SK-N-SH (cell line): Measurements from ENCODE around the gene NAV1. TPM values are rescaled to one million over a fixed set of nuclear protein-coding genes. Genes with fewer than 3 reads are reported as not detected.

Experiments used
- CTCF ChIA-PET: fragments of 300-600, 350-600 bp; formaldehyde crosslinking; extraction: SDS; loops from one replicate; lab custom pipeline; 2021; lab: Yijun Ruan, JAX
- POLR2A ChIA-PET: fragments of 350-600 bp; sonication (Branson Sonifier 250); formaldehyde crosslinking; extraction: SDS; loops from one replicate; lab custom pipeline; 2020; ENCODE audit warnings: antibody characterized with exemption, inconsistent platforms; lab: Yijun Ruan, JAX
- DNase-seq: peaks from one replicate; pipeline ENCODE4 v3.0.0; 2012
- H2AFZ ChIP-seq: fragments of 200-600 bp; sonication (generic); 2 replicates; pipeline ENCODE4 v1.8.1; 2016; ENCODE audit warnings: antibody characterized with exemption, mild to moderate bottlenecking, low read depth
- H3F3A ChIP-seq: fragments of 200-600 bp; sonication (generic); replicated peaks from 2 replicates; pipeline ENCODE3; 2016; ENCODE audit warnings: antibody characterized with exemption, mild to moderate bottlenecking; ENCODE audit not compliant: insufficient read depth
- H3K27ac ChIP-seq, 2 experiments: fragments of 200-500 bp in 1 of 2; fragments of 200-600 bp in 1 of 2; sonication (Bioruptor generic) in 1 of 2; sonication (generic), shearing (Covaris generic) in 1 of 2; 2 replicates each; pipeline versions ENCODE4 v1.5.1 to v1.6.1; 2014 to 2016; ENCODE audit warnings: low read depth in 2 of 2, inconsistent platforms in 1 of 2, low read length in 1 of 2, mild to moderate bottlenecking in 1 of 2, mixed read lengths in 1 of 2
- H3K27me3 ChIP-seq: fragments of 200-600 bp; sonication (generic), shearing (Covaris generic); 2 replicates; pipeline ENCODE4 v1.6.1; 2016; ENCODE audit warnings: mixed run types; ENCODE audit not compliant: insufficient read depth
- H3K36me3 ChIP-seq, 2 experiments: fragments of 200-500 bp in 1 of 2; fragments of 200-600 bp in 1 of 2; sonication (Bioruptor generic) in 1 of 2; sonication (generic) in 1 of 2; replicated peaks in 1 of 2; 2 replicates each; pipeline versions ENCODE3 to v1.5.1; 2014 to 2016; ENCODE audit warnings: low read length in 1 of 2, mild to moderate bottlenecking in 1 of 2; ENCODE audit not compliant: insufficient read depth in 2 of 2, control insufficient read depth in 1 of 2
- H3K4me1 ChIP-seq, 2 experiments: fragments of 200-500 bp in 1 of 2; fragments of 200-600 bp in 1 of 2; sonication (Bioruptor generic) in 1 of 2; sonication (generic), shearing (Covaris generic) in 1 of 2; 2 replicates each; pipeline versions ENCODE4 v1.5.1 to v1.6.1; 2014 to 2016; ENCODE audit warnings: low read depth in 1 of 2, low read length in 1 of 2, mixed run types in 1 of 2; ENCODE audit not compliant: insufficient read depth in 2 of 2, control insufficient read depth in 1 of 2
- H3K4me2 ChIP-seq: fragments of 200-600 bp; sonication (generic), shearing (Covaris generic); 2 replicates; pipeline ENCODE4 v1.6.1; 2017; ENCODE audit warnings: mixed run types
- H3K4me3 ChIP-seq, 2 experiments: fragments of 200-500 bp in 1 of 2; fragments of 200-600 bp in 1 of 2; sonication (Bioruptor generic) in 1 of 2; sonication (generic), shearing (Covaris generic) in 1 of 2; 2 replicates each; pipeline versions ENCODE4 v1.5.1 to v1.8.1; 2014 to 2016; ENCODE audit warnings: low read depth in 2 of 2, inconsistent platforms in 1 of 2, low read length in 1 of 2, mild to moderate bottlenecking in 1 of 2, mixed read lengths in 1 of 2, moderate library complexity in 1 of 2
- H3K79me2 ChIP-seq: fragments of 200-600 bp; sonication (generic); 2 replicates; pipeline ENCODE4 v1.8.1; 2017; ENCODE audit warnings: mild to moderate bottlenecking; ENCODE audit not compliant: insufficient read depth
- H3K9ac ChIP-seq: fragments of 200-600 bp; sonication (generic); 2 replicates; pipeline ENCODE4 v1.6.1; 2017; ENCODE audit warnings: mixed run types
- H3K9me2 ChIP-seq: fragments of 200-600 bp; sonication (generic); 2 replicates; pipeline ENCODE4 v1.6.1; 2017; ENCODE audit warnings: mixed run types
- H3K9me3 ChIP-seq: fragments of 200-600 bp; sonication (generic); 2 replicates; pipeline ENCODE4 v1.6.1; 2017; ENCODE audit warnings: mixed run types, mild to moderate bottlenecking, moderate library complexity
- H4K20me1 ChIP-seq: fragments of 200-600 bp; sonication (generic); 2 replicates; pipeline ENCODE4 v1.6.1; 2017; ENCODE audit warnings: mild to moderate bottlenecking, mixed run types; ENCODE audit not compliant: insufficient read depth
- CHD2 ChIP-seq: fragments of 150-350 bp; IDR thresholded peaks from 2 replicates; pipeline ENCODE4 v1.6.1; 2018; ENCODE audit warnings: low read length; ENCODE audit not compliant: partially characterized antibody
- ELF1 ChIP-seq: IDR thresholded peaks from 2 replicates; pipeline ENCODE4 v1.4.0; 2012
- EP300 ChIP-seq, 2 experiments: IDR thresholded peaks; 2 replicates each; pipeline versions ENCODE4 v1.4.0 to v1.6.1; 2012; ENCODE audit warnings: borderline replicate concordance in 1 of 2, low read depth in 1 of 2, low read length in 1 of 2
- FOSL2 ChIP-seq: IDR thresholded peaks from 2 replicates; pipeline ENCODE4 v1.4.0; 2012; ENCODE audit warnings: low read depth, mild to moderate bottlenecking, moderate library complexity, borderline replicate concordance
- FOXJ3 ChIP-seq: sonication (generic); formaldehyde crosslinking; IDR thresholded peaks from 2 replicates; pipeline ENCODE4 v1.5.1; 2020; ENCODE audit warnings: mild to moderate bottlenecking, missing genetic modification reagents
- GABPA ChIP-seq: IDR thresholded peaks from 2 replicates; pipeline ENCODE4 v1.4.0; 2012; ENCODE audit warnings: low read depth, mild to moderate bottlenecking
- JUND ChIP-seq: IDR thresholded peaks from 2 replicates; pipeline ENCODE4 v1.4.0; 2012
- MXI1 ChIP-seq: IDR thresholded peaks from 2 replicates; pipeline ENCODE4 v1.6.1; 2012; ENCODE audit warnings: mild to moderate bottlenecking, low read depth, low read length, improper control_type of control experiment
- NRF1 ChIP-seq: IDR thresholded peaks from 2 replicates; pipeline ENCODE4 v1.6.1; 2012; ENCODE audit warnings: low read depth, mild to moderate bottlenecking, low read length
- SIN3A ChIP-seq: IDR thresholded peaks from 2 replicates; pipeline ENCODE4 v1.6.1; 2012; ENCODE audit warnings: low read depth, mild to moderate bottlenecking, low read length, moderate library complexity, borderline replicate concordance
- TAF1 ChIP-seq: IDR thresholded peaks from 2 replicates; pipeline ENCODE4 v1.6.1; 2012; ENCODE audit warnings: low read depth, mild to moderate bottlenecking, low read length, moderate library complexity, borderline replicate concordance
- WGBS: methylation state at CpG from one replicate; pipeline ENCODE4 v1.1.6; 2017; ENCODE audit warnings: low lambda C conversion rate; 5-methylcytosine and 5-hydroxymethylcytosine counted together
- polyA plus RNA-seq, 3 experiments: library from polyadenylated mRNA; depleted of rRNA; stranded (reverse); fragments of >200 nt; gene quantifications; 2 replicates each; pipeline ENCODE4 v1.2.3, GENCODE V29; 2012
- TF ChIP-seq, protein P1 (sequence below): IDR thresholded peaks from 2 replicates; pipeline ENCODE4 v1.4.0; 2012; ENCODE audit warnings: low read depth
- TF ChIP-seq, protein P2 (sequence below): IDR thresholded peaks from 2 replicates; pipeline ENCODE4 v1.4.0; 2012; ENCODE audit warnings: low read depth, borderline replicate concordance

Gene NAV1
- polyA plus RNA-seq, 1 of the 3 experiments (the other 2 are of a cell fraction) = 16.1 TPM

DNA sequence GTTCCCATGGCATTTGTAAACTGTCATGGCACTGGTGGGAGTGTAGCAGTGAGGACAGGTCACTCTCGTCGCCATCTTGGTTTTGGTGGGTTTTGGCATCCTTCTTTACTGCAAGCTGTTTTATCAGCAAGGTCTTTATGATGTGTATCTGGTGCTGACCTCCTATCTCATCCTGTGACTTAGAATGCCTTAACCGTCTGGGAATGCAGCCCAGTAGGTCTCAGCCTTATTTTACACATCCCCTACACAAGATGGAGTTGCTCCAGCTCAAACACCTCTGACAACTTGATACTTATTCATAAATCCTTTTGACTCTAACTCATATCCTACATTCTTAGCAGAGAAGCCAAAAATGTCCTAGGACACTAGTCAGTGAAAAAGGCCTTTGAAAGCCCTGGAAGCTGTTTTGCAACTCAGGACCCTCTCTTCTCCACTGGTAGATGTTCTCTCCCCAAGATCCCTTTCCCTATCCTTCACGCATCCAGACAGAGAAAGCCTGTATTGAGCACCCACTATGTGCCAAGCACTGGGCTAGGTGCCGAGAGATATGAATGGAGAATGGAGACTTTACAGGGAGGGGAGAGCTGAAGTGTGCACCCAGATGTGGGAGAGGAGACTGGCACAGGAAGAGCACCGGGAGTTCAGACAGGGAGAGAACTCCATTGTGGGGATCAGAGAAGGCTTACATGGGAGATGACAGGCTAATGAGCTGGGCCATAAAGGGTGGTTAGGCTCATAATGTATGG, 25.3 kb upstream of the NAV1 start:
- H3K9me3 ChIP-seq = no peaks in the 10 kb centered on the region
- DNase-seq = no peak
- H3K9ac ChIP-seq = no peak overlapping the region
- peak overlapping the region; percentile 77 for H2AFZ ChIP-seq
- no peaks in the 10 kb centered on the region for H3K9me2 ChIP-seq
- POLR2A ChIA-PET = interaction anchor here (0.9 kb wide), 1 partner anchor 32 kb away, joined by 3 read pairs; no protein-coding TSS in a partner anchor
- peaks cover 9 to 14% of the 10 kb centered on the region in 2 experiments; a peak in 2 of 4 replicates for H3K4me1 ChIP-seq
- no peak overlapping the region for H3K4me3 ChIP-seq
- no peaks in the 10 kb centered on the region for H3K27me3 ChIP-seq
- no peaks in the 10 kb centered on the region for H3K79me2 ChIP-seq
- TF ChIP-seq MXI1 (no peak), GABPA (no peak), ELF1 (no peak), EP300 (IDR thresholded peaks at IDR 0.05; ENCODE audit: borderline replicate concordance in 1 of 2, low read depth in 1 of 2, low read length in 1 of 2) (no peak)
- TF ChIP-seq, protein P1, sequence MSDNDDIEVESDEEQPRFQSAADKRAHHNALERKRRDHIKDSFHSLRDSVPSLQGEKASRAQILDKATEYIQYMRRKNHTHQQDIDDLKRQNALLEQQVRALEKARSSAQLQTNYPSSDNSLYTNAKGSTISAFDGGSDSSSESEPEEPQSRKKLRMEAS = no peak
- no peaks in the 10 kb centered on the region for H3F3A ChIP-seq
- WGBS = 92% methylated on average over 6 of the region's 6 CpGs
- H3K27ac ChIP-seq = no peak overlapping the region
- no peak overlapping the region for H3K4me2 ChIP-seq
- CTCF ChIA-PET = interaction anchor here (0.6 to 31.9 kb wide), 91 partner anchors 7 to 554 kb away, joined by 3 to 860 read pairs (median 4); partner anchors contain the start of genes IPO9, NAV1, PHLDA3 and PKP1
- no peaks in the 10 kb centered on the region for H3K36me3 ChIP-seq
- H4K20me1 ChIP-seq = no peaks in the 10 kb centered on the region

DNA sequence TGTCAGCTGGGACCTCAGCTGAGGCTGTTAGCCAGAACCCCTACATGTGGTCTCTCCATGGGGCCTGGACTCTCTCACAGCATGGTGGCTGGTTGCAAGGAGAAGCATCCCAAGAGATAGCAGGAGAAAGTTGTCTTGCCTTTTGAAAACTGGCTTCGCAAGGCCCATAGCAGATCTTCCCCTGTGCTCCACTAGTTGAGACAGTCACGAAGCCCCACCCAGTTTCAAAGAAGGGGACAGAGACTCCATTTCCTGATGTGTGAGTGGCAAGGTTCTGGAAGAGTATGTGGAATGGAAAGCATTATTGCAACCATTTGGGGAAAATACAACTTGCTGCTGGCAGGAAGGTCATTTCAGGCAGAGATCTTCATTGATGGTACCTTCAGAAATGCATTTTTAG, 24.5 kb upstream of the NAV1 start:
- Histone ChIP-seq H3K4me1 (peaks cover 9 to 14% of the 10 kb centered on the region in 2 experiments; a peak in 2 of 4 replicates), H2AFZ (no peak overlapping the region), H3K9me2 (no peaks in the 10 kb centered on the region), H3K79me2 (no peaks in the 10 kb centered on the region), H3K9me3 (no peaks in the 10 kb centered on the region), H3K27me3 (no peaks in the 10 kb centered on the region), H3K36me3 (no peaks in the 10 kb centered on the region), H3K27ac (no peak overlapping the region), H4K20me1 (no peaks in the 10 kb centered on the region), H3K4me2 (no peak overlapping the region), H3K4me3 (no peak overlapping the region), H3K9ac (no peak overlapping the region), H3F3A (no peaks in the 10 kb centered on the region)
- no peak for TF ChIP-seq NRF1
- TF ChIP-seq MXI1 = no peak
- TF ChIP-seq CHD2 = no peak
- TF ChIP-seq, protein P1 = no peak
- DNase-seq = no peak
- ChIA-PET POLR2A (no interaction called here), CTCF (interaction anchor here (1.2 to 31.9 kb wide), 13 partner anchors 11 to 245 kb away, joined by 3 to 860 read pairs (median 35); partner anchors contain the start of gene NAV1)
- 91% methylated on average over 2 of the region's 2 CpGs for WGBS

DNA sequence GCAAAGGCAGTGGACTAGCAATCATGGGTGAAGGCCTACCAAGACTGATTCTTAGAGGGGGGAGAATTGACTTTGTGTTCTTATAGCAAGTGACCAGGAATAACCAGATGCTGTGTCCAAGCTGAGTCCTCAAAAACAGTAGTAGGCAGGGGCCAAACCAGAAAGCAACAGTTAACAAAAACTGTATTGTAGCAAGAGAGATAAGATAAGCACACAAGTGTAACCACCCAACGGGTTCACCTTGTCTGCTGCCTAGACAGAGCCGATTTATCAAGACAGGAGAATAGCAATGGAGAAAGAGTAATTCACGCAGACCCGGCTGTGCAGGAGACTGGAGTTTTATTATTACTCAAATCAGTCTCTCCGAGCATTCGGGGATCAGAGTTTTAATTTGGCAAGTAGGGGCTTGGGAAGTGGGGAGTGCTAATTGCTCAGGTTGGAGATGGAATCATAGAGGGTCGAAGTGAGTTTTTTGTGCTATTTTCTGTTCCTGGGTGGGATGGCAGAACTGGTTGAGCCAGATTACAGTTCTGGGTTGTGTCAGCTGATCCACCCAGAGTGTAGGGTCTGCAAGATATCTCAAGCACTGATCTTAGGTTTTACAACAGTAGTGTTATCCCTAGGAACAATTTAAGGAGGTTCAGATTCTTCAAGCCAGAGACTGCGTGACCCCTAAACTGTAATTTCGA, 23.7 kb upstream of the NAV1 start:
- Histone ChIP-seq H3K4me2 (no peak overlapping the region), H3K79me2 (no peaks in the 10 kb centered on the region), H3F3A (no peaks in the 10 kb centered on the region), H3K9me2 (no peaks in the 10 kb centered on the region), H2AFZ (no peak overlapping the region), H4K20me1 (no peaks in the 10 kb centered on the region), H3K4me3 (no peak overlapping the region), H3K9me3 (no peaks in the 10 kb centered on the region), H3K4me1 (peaks cover 9 to 14% of the 10 kb centered on the region in 2 experiments; a peak in 2 of 4 replicates), H3K9ac (no peak overlapping the region), H3K27ac (no peak overlapping the region), H3K27me3 (no peaks in the 10 kb centered on the region), H3K36me3 (no peaks in the 10 kb centered on the region)
- ChIA-PET POLR2A (no interaction called here), CTCF (interaction anchor here (0.7 to 31.9 kb wide), 10 partner anchors 11 to 82 kb away, joined by 3 to 860 read pairs (median 4); partner anchors contain the start of gene NAV1)
- WGBS = 84% methylated on average over 9 of the region's 9 CpGs
- DNase-seq = no peak
- TF ChIP-seq EP300 (IDR thresholded peaks at IDR 0.05; ENCODE audit: borderline replicate concordance in 1 of 2, low read depth in 1 of 2, low read length in 1 of 2) (no peak), TAF1 (no peak), NRF1 (no peak), FOSL2 (no peak), JUND (no peak), GABPA (no peak), SIN3A (no peak), FOXJ3 (CRISPR knock-in tag) (no peak)
- TF ChIP-seq, protein P2, sequence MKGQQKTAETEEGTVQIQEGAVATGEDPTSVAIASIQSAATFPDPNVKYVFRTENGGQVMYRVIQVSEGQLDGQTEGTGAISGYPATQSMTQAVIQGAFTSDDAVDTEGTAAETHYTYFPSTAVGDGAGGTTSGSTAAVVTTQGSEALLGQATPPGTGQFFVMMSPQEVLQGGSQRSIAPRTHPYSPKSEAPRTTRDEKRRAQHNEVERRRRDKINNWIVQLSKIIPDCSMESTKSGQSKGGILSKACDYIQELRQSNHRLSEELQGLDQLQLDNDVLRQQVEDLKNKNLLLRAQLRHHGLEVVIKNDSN = no peak
- TF ChIP-seq, protein P1 = no peak
